HG03460 (cell line): ENCODE data around the gene EIF3I.

Experiments used
- ATAC-seq: cut with Tn5 transposase; IDR thresholded peaks from one replicate; pipeline ENCODE4 v1.9.1; 2021; ENCODE audit not compliant: unreplicated experiment

Gene EIF3I

GRCh38 chr1:32263744-32264143, 41.5 kb downstream of the EIF3I start:
- peak; percentile 60 for ATAC-seq

GRCh38 chr1:32265846-32266245, 43.6 kb downstream of the EIF3I start:
- ATAC-seq = no peak

DNA sequence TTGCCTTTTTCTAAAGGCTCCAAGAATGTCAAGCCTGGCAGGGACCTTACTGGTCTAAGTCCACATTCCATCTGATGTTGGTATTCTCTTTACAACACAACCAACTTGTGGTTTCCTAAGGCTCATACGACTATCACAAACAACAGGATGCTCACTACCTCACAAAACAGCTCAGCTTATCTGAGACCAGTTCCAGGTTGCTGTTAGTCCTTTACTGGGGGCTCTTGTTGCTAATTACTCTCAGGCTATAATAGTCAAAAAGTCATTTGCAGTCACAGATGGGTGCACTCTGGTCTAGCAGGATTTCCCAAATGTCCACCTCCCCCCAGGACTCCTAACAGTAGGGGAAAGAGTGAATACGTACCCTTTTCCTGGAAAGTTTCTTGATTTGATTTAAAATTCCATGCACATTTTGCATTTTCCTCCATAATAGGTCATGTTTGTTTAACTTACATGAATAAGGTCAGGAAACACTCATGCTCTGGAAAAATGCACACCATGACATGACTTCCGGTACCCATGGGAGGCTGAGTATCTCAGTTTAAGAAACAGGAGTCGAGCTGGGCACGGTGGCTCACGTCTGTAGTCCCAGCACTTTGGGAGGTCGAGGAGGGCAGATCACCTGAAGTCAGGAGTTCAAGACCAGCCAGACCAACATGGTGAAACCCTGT, 44.8 kb downstream of the EIF3I start:
- ATAC-seq = no peak

GRCh38 chr1:32269744-32270143, 47.5 kb downstream of the EIF3I start:
- no peak for ATAC-seq

GRCh38 chr1:32272557-32273390, 50.6 kb downstream of the EIF3I start:
- ATAC-seq = no peak

DNA sequence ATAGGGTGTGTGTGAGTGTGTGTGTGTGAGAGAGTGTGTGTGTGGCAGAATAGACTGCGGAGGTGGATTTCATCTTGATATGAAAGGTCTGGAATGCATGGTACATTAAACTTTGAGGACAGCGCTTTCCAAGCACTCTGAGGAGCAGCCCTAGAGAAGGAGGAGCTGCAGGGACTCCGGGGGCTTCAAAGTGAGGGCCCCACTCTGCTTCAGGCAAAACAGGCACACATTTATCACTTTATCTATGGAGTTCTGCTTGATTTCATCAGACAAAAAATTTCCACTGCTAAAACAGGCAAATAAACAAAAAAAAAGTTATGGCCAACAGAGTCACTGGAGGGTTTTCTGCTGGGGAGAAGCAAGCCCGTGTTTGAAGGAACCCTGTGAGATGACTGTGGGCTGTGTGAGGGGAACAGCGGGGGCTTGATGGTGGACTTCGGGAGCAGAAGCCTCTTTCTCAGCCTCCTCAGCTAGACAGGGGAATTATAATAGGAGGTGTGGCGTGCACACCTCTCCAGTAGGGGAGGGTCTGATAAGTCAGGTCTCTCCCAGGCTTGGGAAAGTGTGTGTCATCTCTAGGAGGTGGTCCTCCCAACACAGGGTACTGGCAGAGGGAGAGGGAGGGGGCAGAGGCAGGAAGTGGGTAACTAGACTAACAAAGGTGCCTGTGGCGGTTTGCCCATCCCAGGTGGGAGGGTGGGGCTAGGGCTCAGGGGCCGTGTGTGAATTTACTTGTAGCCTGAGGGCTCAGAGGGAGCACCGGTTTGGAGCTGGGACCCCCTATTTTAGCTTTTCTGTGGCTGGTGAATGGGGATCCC, 51.4 kb downstream of the EIF3I start:
- ATAC-seq = no peak

DNA sequence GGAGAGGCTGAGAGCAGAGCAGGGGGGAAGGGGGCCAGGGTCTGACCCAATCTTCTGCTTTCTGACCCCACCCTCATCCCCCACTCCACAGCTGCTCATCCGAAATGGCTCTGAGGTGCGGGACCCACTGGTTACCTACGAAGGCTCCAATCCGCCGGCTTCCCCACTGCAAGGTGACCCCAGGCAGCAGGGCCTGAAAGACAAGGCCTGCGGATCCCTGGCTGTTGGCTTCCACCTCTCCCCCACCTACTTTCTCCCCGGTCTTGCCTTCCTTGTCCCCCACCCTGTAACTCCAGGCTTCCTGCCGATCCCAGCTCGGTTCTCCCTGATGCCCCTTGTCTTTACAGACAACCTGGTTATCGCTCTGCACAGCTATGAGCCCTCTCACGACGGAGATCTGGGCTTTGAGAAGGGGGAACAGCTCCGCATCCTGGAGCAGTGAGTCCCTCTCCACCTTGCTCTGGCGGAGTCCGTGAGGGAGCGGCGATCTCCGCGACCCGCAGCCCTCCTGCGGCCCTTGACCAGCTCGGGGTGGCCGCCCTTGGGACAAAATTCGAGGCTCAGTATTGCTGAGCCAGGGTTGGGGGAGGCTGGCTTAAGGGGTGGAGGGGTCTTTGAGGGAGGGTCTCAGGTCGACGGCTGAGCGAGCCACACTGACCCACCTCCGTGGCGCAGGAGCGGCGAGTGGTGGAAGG, 52.6 kb downstream of the EIF3I start:
- no peak for ATAC-seq

DNA sequence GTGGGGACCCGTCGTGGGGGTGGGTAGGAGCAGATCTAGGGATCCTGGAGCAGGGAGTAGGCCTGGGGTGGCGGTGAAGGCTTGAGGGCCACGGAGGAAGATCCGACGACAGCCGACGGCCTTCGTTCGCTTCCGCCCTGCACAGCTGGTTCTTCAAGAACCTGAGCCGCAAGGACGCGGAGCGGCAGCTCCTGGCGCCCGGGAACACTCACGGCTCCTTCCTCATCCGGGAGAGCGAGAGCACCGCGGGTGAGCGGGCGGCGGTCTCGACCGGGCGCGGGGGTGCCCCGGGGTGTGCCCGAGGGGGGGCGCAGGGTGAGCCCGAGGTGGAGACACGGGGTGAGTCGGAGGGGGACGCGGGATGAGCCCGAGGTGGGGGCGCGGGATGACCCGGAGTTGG, 53.2 kb downstream of the EIF3I start:
- no peak for ATAC-seq

DNA sequence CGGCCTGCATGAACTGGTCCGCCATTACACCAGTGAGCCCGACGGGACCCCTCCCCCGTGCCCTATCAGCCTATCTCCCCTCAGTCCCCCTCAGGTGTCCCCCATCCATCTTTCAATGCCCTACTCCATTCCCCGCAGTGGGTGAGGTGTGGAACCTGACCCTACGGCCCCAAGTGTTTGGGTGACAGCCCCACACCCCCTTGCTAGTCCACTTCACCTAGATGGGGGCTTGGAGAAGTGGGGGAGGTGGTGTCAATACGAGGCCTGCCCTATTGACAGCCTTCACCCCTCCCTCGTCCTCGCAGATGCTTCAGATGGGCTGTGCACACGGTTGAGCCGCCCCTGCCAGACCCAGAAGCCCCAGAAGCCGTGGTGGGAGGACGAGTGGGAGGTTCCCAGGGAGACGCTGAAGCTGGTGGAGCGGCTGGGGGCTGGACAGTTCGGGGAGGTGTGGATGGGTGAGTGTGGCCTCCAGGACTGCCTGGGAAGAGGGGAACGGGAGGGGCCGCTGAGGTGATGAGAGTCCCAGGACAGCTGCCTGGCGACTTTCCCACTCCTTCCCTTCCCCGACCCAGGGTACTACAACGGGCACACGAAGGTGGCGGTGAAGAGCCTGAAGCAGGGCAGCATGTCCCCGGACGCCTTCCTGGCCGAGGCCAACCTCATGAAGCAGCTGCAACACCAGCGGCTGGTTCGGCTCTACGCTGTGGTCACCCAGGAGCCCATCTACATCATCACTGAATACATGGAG, 54.0 kb downstream of the EIF3I start:
- ATAC-seq = no peak
